NCI-H128 (cell line): ENCODE data around the gene RAI1.

Source experiments
- DNase-seq: peaks from one replicate; lab custom pipeline; 2025; ENCODE audit not compliant: unreplicated experiment; lab: John Stamatoyannopoulos, UW

RAI1 gene

GRCh38 chr17:17813055-17813724 is 131.9 kb downstream of the RAI1 start:
- no peak for DNase-seq

GRCh38 chr17:17813725-17814095 is 132.5 kb downstream of the RAI1 start:
- no peak for DNase-seq

GRCh38 chr17:17814162-17815061 is 133.2 kb downstream of the RAI1 start:
- DNase-seq: no peak

- no peak for DNase-seq
Observed at GRCh38 chr17:17815062-17815406, 133.8 kb downstream of the RAI1 start.

- DNase-seq: no peak
Observed at GRCh38 chr17:17815436-17816200, 134.4 kb downstream of the RAI1 start.

GRCh38 chr17:17816240-17816814 is 135.1 kb downstream of the RAI1 start:
- no peak for DNase-seq

DNA sequence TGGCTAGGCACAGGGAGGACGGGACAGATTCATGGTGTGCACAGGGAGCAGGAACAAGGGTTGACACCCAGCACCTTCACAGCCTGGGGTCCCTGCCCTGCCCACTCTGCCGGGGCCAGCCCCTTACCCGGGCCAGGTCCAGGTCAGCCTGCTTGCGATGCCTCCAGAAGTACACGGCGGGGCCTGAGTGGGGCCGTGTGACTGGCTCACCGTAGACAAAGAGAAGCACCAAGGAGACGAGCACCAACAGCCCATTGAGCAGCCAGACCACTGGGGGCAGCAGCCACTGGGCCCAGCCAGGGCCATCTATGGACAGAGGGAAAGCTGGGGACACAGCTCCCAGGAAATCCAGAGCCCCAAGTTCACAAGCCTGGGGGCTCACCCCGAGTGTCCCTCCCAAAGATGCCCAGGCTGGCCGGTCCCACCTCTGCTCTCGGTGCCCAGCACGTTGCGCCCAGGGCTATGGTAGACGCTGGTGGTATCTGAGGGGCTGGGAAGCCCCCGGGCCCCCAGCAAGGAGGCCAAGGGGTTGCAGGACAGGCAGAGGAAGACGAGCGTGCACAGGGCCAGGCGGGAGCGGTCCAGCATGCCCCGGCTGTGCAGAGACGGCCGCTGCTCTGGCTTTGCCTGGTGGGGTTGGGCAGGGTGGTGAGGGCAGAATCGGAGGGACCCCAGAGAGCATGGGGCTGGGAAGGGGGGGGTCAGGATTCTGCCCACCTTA is 135.7 kb downstream of the RAI1 start:
- no peak for DNase-seq

DNA sequence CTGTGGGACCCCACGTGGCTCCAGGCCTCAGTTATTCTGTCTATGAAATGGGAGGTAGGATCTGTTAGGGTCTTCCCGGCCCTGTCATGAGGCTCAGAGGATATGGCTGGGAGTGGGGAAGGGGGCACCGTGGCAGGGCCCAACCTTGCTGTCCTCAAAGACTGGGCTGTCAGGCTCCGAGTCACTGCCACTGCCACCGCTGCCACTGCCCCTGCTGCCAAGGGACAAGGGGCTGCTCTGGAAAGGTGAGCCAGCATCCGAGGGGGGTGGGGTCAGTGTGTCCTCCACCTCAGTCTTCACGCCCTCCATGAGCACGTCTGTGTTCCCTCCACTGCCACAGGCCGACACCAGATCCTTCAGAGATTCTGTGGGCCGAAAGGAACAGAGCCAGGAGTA is 136.3 kb downstream of the RAI1 start:
- no peak for DNase-seq

DNA sequence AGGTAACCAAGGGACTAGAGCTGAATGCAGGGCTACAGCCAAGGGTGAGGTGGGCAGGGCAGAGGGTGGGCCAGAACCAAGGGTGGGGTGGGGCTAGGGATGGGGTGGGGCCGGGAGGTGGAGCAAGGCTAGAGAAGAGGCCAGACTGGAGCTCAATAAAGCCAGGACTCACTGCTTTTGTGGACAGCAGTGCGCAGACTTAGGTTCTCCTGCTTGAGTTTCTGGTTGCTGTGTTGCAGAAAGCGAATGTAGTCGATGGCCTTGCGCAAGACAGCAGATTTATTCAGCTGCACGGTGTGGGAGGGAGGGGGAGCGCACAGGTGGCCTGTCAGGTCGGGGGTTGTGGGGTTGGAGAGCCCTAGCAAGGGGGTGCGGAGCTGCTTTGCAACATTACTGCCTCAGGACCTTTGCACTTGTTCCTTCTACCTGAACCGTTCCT is 136.8 kb downstream of the RAI1 start:
- no peak for DNase-seq

- no peak for DNase-seq
Observed at GRCh38 chr17:17819111-17819510, 137.9 kb downstream of the RAI1 start.

- no peak for DNase-seq
Observed at GRCh38 chr17:17819561-17819995, 138.3 kb downstream of the RAI1 start.

- DNase-seq: no peak
Observed at GRCh38 chr17:17820046-17820445, 138.8 kb downstream of the RAI1 start.

GRCh38 chr17:17820463-17821158 is 139.4 kb downstream of the RAI1 start:
- DNase-seq: no peak

DNA sequence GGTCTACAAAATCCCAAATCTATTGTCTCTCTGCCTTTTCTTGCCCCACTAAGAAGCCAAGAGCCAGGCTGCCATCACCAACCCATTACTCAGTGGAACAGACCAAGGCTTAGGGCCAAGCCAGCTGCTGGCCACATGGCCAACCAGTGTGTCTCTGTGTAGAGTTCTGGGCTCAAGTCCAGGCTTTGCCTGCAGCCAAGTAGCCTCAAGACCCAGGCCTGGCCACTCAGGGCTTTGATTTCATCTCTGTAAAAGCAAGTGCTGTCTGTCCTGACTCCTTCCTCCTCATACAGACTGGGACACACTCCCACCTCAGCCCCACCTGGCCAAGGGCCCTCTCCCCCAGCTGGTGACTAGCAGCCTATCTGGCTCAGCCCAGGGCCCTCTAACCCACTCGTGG is 140.9 kb downstream of the RAI1 start:
- no peak for DNase-seq

DNA sequence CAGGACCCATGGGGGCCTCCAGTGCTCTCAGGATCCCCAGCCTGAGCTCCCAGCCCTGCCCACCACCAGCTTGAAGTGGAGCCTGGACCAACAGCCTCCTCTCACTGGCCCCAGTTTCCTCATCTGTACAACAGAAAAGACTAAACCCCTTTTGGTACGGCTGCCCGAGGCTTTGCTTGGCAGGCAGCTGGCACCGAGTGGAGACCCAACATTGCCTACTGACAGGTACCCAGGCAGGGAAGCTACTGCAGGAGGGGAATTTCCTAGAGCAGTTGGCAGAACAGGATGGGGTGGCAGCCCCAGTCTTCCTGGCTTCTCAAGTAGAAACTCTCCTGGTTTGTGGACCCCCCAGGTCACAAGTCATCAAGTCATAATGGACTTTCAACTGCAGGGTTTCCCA is 141.4 kb downstream of the RAI1 start:
- no peak for DNase-seq

DNA sequence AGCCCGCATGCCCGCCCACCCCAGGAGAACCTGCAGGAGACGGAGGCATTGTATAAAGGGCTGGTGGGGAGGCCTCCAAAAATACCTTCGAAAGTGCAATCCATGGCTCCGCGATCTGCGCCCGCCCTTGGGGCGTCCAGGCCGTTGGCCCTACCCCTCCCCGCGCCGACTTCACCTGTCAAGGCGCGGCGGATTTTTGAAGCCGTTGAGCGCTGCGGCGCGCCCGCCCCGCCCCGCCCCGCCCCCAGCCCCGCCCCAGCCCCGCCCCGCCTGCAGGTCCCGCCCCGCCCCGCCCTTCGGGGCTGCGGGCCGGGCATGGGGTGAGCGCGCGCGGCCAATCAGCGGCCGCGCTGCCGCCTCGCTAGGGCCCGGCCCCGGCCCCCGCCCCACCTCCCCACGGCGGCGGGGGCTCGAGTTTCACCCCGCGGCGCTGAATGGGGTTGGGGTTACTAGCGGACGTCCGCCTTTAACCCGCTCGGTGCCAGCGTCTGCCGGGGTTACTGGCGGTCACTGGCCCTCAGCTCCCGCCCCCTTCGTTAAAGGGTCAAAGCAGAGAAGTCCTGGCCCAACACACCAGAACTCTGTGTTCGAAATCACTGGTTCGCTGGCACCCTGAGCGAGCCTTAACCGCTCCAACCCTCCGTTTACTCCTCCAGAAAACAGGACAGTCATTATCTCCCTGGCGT is 142.3 kb downstream of the RAI1 start:
- peak; percentile 85 for DNase-seq

DNA sequence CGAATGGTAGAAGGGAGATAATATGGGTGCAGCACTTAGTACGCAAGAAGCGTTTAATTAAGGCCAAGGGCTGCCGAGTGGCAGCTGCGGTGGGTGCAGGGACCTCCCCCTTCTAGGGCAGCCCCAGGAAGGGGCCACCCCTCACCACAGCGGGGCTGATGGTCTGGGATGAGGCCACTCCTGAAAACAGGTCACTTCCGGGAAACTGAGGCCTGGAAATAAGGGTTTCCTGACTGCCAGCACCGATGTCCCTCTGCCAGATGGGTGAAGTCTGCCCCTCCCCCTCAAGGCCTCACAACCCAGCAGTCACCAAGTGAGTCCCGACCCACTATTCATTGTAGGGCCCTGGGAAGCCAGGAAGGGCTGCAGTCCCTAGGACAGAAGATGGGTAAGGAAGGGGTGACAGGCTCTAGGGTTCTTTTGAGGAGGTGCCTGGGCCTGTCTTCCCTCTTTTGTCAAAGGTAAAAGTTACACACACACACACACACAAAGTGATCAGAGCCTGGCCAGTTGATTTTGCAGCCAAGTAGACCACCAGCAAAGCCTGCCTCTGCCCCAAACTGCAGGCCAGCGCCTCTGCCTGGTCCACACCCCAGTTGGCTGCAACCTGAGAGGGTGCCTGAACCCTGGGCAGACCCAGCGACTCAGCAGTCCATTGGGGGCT is 143.0 kb downstream of the RAI1 start:
- no peak for DNase-seq

DNA sequence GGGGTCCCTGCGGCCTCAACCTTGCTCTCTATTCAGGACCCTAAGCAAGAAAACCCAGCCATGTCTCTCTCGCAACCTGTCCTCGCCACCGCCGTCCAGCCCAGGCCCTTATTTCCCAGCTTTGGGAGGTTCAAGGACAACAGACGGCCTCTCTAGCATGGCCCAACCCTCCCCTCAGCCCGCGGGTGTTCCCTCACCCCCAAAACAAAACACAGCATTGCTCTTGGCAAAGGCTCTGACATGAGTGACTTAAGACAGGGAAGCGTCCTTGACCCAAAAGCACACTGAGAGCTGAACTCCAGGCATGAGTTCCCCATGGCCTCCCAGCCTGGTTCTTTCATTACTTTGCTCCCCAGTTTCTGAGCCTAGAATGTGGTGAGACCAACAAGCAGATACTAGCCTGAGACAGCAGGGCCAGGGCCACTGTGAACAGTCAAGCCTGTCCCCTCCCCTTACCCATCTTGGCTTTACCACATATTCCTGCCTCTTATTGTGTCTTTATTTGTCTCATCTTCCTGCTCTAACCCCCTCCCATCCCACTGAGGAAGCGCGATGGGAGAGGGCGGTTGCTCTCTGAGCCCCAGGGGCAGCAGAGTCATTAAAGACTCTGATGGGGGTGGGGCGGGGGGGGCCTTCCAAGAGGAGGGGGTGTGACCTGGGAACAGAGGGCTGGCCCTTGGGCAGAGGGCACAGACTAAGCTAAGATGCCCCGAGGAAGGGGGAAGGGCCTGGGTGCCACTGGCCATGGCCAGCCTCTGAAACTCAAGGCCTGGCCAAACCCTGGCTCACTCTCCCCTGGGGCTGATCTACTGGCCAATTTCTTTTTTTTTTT is 143.7 kb downstream of the RAI1 start:
- DNase-seq: no peak
